ENCODE results near the gene ZNF793.

The ZNF793 gene

DNA sequence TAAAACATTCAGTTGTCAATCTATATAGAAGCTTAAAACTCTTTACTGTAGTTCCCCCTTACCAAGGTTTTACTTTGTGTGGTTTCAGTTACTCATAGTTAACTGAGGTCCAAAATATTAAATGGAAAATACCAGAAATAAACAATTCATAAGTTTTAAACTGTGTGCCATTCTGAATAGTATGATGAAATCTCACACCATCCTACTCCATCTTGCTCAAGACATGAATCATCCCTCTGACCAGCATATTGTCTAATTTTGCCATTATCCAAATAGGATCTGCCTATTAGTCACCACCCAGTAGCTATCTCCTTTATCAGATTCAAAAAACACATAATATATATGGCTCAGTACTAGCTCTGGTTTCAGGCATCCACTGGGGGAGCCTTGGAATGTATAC is 65.5 kb downstream of the ZNF793 start:
- ATAC-seq, result no peak

DNA sequence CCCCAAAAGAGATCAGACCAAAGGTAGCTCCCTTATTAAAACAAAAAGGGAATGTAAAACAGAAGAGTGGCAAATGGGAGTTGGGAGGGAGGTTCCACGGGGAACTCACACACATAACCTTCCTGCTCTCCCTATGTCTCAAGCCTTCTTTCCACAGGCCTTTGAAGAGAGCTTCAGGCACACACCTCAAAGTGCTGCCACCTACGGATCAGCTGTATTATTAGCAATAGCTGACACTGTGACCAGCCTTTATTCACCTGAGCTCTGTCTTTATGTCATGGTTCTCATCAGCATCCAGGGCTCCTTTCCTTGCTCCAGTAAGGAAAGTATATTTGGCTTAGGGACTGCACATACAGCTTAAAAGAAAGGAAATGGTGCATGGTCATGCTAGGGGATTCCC is 76.6 kb downstream of the ZNF793 start:
- no peak for ATAC-seq
